Effector memory CD4-positive, alpha-beta T cell (primary cell): ENCODE measurements around the gene COMMD10.
A peak's percentile ranks its signal among the peaks of the same experiment; 100 is the strongest.
"Not testable (repeated sequence)": the region's sequence is repeated elsewhere in the genome, so short reads cannot be mapped to it uniquely, and the experiment has no call there.

Source experiments
- DNase-seq, 3 donors: peaks; one replicate each; pipeline ENCODE4 v3.0.0-alpha.2; 2020
- H3K27ac ChIP-seq: 2 replicates; pipeline ENCODE4 v1.7.0; 2013; ENCODE audit warnings: mild to moderate bottlenecking, low read length, moderate library complexity; ENCODE audit not compliant: insufficient read depth, poor library complexity, severe bottlenecking
- H3K27me3 ChIP-seq: replicated peaks from 2 replicates; pipeline ENCODE4 v1.7.0; 2013; ENCODE audit warnings: mild to moderate bottlenecking, low read length; ENCODE audit not compliant: insufficient read depth, control insufficient read depth, poor library complexity, severe bottlenecking
- H3K36me3 ChIP-seq: 2 replicates; pipeline ENCODE4 v1.7.0; 2013; ENCODE audit warnings: mild to moderate bottlenecking, low read length, moderate library complexity; ENCODE audit not compliant: control insufficient read depth, insufficient read depth
- H3K4me1 ChIP-seq: 2 replicates; pipeline ENCODE4 v1.7.0; 2013; ENCODE audit warnings: low read length, mild to moderate bottlenecking; ENCODE audit not compliant: control insufficient read depth, insufficient read depth, poor library complexity, severe bottlenecking
- H3K4me3 ChIP-seq: 2 replicates; pipeline ENCODE4 v1.7.0; 2013; ENCODE audit warnings: low read length, low read depth, mild to moderate bottlenecking; ENCODE audit not compliant: insufficient read depth, poor library complexity, severe bottlenecking
- H3K9me3 ChIP-seq: 2 replicates; pipeline ENCODE4 v1.7.0; 2013; ENCODE audit warnings: mild to moderate bottlenecking, low read length, moderate library complexity; ENCODE audit not compliant: control insufficient read depth

COMMD10 gene

DNA sequence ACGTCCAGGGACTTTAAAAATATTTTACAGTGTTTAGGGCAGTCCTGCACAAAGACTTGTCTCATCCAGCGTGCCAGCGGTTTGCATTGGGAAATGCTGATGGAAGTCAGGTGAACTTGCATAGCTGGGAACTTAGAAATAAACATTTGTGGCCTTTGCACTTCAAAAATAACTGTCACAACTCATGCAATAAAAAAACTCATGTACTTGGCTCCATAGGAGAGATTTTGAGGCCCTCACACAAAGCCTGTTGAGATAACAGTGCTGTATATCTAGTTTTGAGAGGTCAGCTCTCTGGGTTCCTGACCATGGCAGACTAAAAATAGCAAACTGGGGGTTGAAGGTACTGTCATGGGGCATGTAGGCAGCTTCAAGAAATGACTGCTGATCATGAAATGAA is 5.5 kb downstream of the COMMD10 start:
- H3K27ac ChIP-seq: no peak overlapping the region
- peaks cover 31% of the 10 kb centered on the region for H3K36me3 ChIP-seq
- H3K4me3 ChIP-seq: no peak overlapping the region
- no peak for DNase-seq
- H3K27me3 ChIP-seq: no peaks in the 10 kb centered on the region
- peaks cover 4% of the 10 kb centered on the region for H3K4me1 ChIP-seq
- H3K9me3 ChIP-seq: no peaks in the 10 kb centered on the region

DNA sequence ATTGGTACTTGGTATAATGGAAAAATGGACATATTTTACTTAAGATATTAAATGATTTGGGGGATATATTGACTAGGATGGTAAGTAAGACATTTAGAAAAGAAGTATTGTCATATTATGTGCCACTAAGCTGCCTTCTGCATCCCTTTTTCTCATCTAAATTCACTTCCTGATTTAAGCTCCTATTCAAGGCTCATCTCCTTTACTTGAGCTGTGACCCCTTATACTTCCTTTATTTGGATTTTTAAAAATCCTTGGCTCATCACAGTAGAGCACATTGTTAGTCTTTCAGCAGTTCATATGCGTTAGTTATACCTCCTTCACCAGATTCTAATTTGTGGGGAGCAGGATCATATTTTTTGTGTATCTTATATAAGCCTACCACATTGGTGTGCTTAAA is 6.6 kb downstream of the COMMD10 start:
- H3K9me3 ChIP-seq: no peaks in the 10 kb centered on the region
- H3K36me3 ChIP-seq: peaks cover 34% of the 10 kb centered on the region
- H3K27ac ChIP-seq: no peak overlapping the region
- H3K4me3 ChIP-seq: no peak overlapping the region
- no peaks in the 10 kb centered on the region for H3K4me1 ChIP-seq
- H3K27me3 ChIP-seq: no peaks in the 10 kb centered on the region
- no peak for DNase-seq

DNA sequence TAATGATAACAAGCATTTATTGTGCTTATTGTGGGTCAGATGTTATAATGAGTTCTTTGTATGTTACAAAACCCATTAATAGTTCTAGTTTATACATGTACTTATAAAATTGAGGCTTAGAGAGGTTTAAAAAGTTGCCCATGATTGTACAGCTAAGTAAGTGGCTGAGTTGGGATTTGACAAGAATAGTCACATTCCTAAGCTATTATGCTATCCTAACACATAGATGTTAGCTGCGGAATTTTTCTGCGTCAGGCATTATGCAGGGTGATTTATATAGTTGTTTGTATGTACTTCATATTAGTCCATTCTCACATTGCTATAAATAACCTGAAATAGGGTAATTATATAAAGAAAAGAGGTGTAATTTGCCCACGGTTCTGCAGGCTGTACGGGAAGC is 12.5 kb downstream of the COMMD10 start:
- Histone ChIP-seq H3K27me3 (no peaks in the 10 kb centered on the region), H3K4me3 (no peak overlapping the region), H3K36me3 (peaks cover 36% of the 10 kb centered on the region), H3K27ac (no peak overlapping the region), H3K4me1 (no peaks in the 10 kb centered on the region), H3K9me3 (no peaks in the 10 kb centered on the region)
- DNase-seq: no peak

DNA sequence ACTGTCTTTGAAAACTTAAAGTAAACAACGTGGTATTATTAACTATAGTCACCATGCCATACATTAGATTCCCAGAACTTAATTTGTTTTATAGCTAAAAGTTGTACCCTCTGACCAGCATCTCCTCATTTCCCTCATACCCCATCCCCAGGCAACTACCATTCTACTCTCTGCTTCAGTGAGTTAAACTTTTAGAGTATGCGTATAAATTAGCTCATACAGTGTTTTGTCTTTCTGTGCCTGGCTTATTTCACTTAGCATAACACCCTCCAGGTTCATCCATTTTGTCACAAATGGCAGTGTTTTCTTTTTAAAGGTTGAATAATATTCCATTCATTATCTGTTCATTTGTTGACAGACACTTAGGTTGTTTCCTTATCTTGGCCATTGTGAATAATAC is 14.2 kb downstream of the COMMD10 start:
- Histone ChIP-seq H3K36me3 (peaks cover 21% of the 10 kb centered on the region), H3K4me3 (no peak overlapping the region), H3K27me3 (no peaks in the 10 kb centered on the region), H3K4me1 (no peaks in the 10 kb centered on the region), H3K27ac (no peak overlapping the region), H3K9me3 (no peaks in the 10 kb centered on the region)
- DNase-seq: no peak

DNA sequence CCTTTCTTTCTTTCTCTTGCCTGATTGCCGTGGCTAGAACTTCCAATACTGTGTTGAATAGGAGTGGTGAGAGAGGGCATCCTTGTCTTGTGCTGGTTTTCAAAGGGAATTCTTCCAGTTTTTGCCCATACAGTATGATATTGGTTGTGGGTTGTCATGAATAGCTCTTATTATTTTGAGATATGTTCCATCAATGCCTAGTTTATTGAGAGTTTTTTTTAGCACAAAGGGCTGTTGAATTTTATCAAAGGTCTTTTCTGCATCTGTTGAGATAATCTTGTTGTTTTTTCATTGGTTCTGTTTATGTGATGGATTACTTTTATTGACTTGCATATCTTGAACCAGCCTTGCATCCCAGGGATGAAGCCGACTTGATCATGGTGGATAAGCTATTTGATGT is 20.1 kb downstream of the COMMD10 start:
- not testable (repeated sequence) for H3K27me3 ChIP-seq, H3K9me3 ChIP-seq, H3K4me3 ChIP-seq, H3K4me1 ChIP-seq, H3K36me3 ChIP-seq, H3K27ac ChIP-seq, DNase-seq

DNA sequence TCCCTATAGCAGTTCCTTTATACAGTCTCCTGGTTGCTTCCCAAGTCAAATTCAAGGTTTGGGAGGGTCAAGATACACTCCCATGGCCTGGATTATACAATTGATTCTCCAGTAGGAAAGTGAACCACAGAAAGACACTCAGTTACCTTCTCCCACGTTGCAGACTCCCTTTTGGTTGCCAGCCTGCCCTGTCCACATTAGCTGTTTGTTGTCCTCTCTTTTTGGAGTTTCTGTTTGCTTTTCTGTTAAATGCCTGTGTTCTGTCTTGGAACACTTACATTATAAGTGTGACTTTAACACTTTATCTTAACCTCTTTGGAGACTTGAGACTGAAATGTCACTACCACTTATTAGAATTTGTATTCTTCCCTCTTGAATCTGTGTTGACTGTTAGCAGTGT is 30.3 kb downstream of the COMMD10 start:
- no peak overlapping the region for H3K27ac ChIP-seq
- peaks cover 11% of the 10 kb centered on the region for H3K36me3 ChIP-seq
- peaks cover 12% of the 10 kb centered on the region for H3K9me3 ChIP-seq
- H3K27me3 ChIP-seq: no peaks in the 10 kb centered on the region
- no peak overlapping the region for H3K4me3 ChIP-seq
- no peaks in the 10 kb centered on the region for H3K4me1 ChIP-seq
- no peak for DNase-seq

DNA sequence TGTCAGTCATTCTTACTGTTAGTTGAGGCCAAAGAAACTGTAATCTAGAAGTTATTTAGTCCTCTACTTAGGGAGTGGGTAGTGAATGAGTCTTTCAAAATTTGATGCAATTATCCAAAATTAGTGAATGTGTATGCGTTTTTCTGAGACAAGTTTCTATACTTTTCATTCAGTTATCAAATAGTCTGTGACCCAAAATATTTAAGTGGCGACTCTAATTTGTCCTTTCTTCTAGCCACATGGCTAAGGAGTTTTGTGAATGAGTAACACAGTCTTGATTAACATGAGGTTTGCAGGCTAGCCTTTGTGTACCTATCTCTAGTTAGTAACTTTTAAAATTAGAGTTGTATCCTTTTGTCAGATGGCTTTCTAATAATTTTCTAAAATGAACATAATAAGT is 45.6 kb downstream of the COMMD10 start:
- no peak overlapping the region for H3K4me3 ChIP-seq
- H3K27me3 ChIP-seq: no peaks in the 10 kb centered on the region
- no peaks in the 10 kb centered on the region for H3K4me1 ChIP-seq
- no peaks in the 10 kb centered on the region for H3K9me3 ChIP-seq
- no peak overlapping the region for H3K27ac ChIP-seq
- no peak for DNase-seq
- no peaks in the 10 kb centered on the region for H3K36me3 ChIP-seq

DNA sequence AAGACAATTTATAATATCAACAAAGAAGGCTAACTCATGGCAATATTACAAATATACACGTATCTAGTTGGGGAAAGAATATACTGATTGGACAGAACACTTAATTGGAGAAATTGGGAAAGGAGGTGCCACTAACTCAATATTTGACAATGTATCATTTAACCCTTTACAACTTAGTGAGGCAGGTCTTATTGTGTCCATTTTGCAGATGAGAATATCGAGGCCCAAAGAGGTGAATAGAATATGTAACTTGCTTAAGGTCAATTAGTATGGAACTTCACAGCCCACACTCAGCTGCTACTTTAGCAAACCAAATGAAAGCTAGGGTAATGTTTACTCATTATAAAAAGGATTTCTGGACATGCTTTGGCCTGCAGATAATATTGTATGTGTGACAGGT is 46.2 kb downstream of the COMMD10 start:
- Histone ChIP-seq H3K27ac (no peak overlapping the region), H3K9me3 (no peaks in the 10 kb centered on the region), H3K4me3 (no peak overlapping the region), H3K36me3 (no peaks in the 10 kb centered on the region), H3K4me1 (no peaks in the 10 kb centered on the region), H3K27me3 (no peaks in the 10 kb centered on the region)
- no peak for DNase-seq

DNA sequence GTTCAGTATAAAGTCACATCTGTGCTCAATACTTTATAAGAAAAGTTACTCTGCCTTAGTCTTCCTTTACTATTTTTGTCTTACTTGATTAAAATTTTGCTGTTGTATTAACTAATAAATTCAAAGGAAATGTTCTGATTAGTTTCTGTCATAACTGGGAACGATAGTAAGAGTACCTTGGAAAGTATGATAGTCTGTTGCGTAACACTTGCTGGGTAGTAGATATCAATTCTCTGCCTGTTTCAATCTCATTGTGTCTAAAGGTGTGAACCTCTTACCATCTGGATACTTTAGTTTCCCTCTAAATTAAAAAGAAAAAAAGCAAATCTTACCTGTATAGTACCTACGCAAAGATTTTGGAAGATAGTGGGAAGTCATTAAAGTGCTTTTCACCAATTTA is 48.5 kb downstream of the COMMD10 start:
- Histone ChIP-seq H3K4me1 (no peaks in the 10 kb centered on the region), H3K9me3 (no peaks in the 10 kb centered on the region), H3K36me3 (no peaks in the 10 kb centered on the region), H3K27me3 (no peaks in the 10 kb centered on the region), H3K27ac (no peak overlapping the region), H3K4me3 (no peak overlapping the region)
- no peak for DNase-seq

DNA sequence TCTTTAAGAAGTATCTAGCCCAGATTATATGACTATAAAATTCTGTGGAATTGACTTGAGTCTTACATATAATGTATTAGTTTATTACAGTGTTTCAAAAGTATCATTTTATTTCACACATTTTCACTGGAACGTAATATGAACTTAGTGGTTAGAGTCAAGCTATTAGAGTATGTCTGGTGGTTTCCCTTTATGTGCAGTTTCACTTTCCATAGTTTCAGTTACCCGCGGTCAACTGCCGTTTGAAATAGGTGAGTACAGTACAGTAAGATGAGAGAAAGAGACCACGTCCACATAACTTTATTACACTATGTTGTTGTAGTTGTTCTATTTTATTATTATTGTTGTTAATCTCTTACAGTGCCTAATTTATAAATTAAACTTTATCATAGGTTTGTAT is 50.5 kb downstream of the COMMD10 start:
- Histone ChIP-seq H3K27me3 (no peaks in the 10 kb centered on the region), H3K4me1 (no peaks in the 10 kb centered on the region), H3K36me3 (no peaks in the 10 kb centered on the region), H3K27ac (no peak overlapping the region), H3K9me3 (no peaks in the 10 kb centered on the region), H3K4me3 (no peak overlapping the region)
- DNase-seq: peak in 1 of 3 donors; percentile 1
